HUES48 (cell line): Measurements from ENCODE around the gene KIF20A.
A peak's percentile ranks its signal among the peaks of the same experiment; 100 is the strongest.
"Not testable (repeated sequence)": the region's sequence is repeated elsewhere in the genome, so short reads cannot be mapped to it uniquely, and the experiment has no call there.

Experiments
- H3K27ac ChIP-seq: one replicate; pipeline ENCODE4 v1.7.0; 2013; ENCODE audit warnings: low read depth, low read length, inconsistent platforms
- H3K27me3 ChIP-seq: 2 replicates; pipeline ENCODE4 v1.6.1; 2013; ENCODE audit warnings: mild to moderate bottlenecking, low read length; ENCODE audit not compliant: control insufficient read depth, insufficient read depth
- H3K36me3 ChIP-seq: 2 replicates; pipeline ENCODE4 v1.6.1; 2013; ENCODE audit warnings: low read length; ENCODE audit not compliant: control insufficient read depth, insufficient read depth
- H3K4me1 ChIP-seq: 2 replicates; pipeline ENCODE4 v1.6.1; 2013; ENCODE audit warnings: mild to moderate bottlenecking, low read length; ENCODE audit not compliant: control insufficient read depth, insufficient read depth
- H3K4me3 ChIP-seq: 2 replicates; pipeline ENCODE4 v1.5.1; 2013; ENCODE audit warnings: mild to moderate bottlenecking, low read depth, low read length
- H3K9ac ChIP-seq: 2 replicates; pipeline ENCODE4 v1.6.1; 2013; ENCODE audit warnings: mild to moderate bottlenecking, low read depth, low read length, moderate library complexity
- H3K9me3 ChIP-seq: 2 replicates; pipeline ENCODE4 v1.6.1; 2013; ENCODE audit warnings: low read length; ENCODE audit not compliant: control insufficient read depth, insufficient read depth

KIF20A gene

GRCh38 chr5:138186002-138186447 lies 7.1 kb downstream of the KIF20A start:
- no peak overlapping the region for H3K27ac ChIP-seq
- H3K4me1 ChIP-seq, result no peaks in the 10 kb centered on the region
- no peak overlapping the region for H3K4me3 ChIP-seq
- no peaks in the 10 kb centered on the region for H3K9me3 ChIP-seq
- H3K9ac ChIP-seq, result no peak overlapping the region
- H3K36me3 ChIP-seq, result peaks cover 98% of the 10 kb centered on the region
- no peaks in the 10 kb centered on the region for H3K27me3 ChIP-seq

DNA sequence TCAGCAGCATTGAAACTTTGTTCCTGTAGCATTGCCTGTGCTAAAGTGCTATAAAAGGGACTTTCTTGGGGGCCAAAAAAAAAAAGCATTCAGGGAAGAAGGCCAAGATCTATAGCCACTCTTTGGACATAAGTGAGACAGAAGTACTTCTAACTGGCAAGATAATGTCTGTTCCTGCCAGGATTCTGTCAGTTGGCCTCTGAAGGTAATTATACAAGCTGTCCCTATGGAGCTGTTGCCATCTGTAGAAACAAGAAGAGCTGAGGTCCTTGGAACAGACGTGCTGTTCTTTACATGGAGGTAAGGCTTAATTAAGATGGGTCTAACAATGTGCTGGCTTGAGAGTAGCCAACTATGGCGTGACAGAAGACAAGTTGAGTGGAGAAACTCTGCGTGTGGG lies 9.7 kb downstream of the KIF20A start:
- Histone ChIP-seq H3K4me1 (no peaks in the 10 kb centered on the region), H3K27ac (no peak overlapping the region), H3K4me3 (no peak overlapping the region), H3K9me3 (no peaks in the 10 kb centered on the region), H3K9ac (no peak overlapping the region), H3K27me3 (no peaks in the 10 kb centered on the region), H3K36me3 (peaks cover 94% of the 10 kb centered on the region)

DNA sequence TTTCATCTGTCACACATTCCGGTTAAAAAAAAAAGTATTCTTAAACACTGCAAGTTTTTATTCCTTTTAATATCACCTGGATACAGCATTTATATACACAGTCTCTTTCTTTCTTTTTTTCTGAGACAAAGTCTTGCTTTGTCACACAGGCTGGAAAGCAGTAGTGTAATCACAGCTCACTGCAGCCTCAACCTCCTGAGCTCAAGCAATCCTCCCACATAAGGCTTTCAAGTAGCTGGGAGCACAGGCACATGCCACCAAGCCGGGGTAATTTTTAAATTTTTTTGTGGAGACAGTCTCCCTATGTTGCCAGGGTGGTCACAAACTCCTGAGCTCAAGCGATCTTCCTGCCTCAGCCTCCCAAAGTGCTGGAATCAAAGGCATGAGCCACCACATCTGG lies 13.9 kb downstream of the KIF20A start:
- no peaks in the 10 kb centered on the region for H3K27me3 ChIP-seq
- H3K4me1 ChIP-seq, result no peaks in the 10 kb centered on the region
- peaks cover 82% of the 10 kb centered on the region for H3K36me3 ChIP-seq

GRCh38 chr5:138193859-138194258 lies 14.9 kb downstream of the KIF20A start:
- not testable (repeated sequence) for H3K9ac ChIP-seq, H3K27me3 ChIP-seq, H3K27ac ChIP-seq, H3K9me3 ChIP-seq, H3K4me1 ChIP-seq, H3K4me3 ChIP-seq
- H3K36me3 ChIP-seq, result peaks cover 82% of the 10 kb centered on the region

More for the DNA sequence above, 13.9 kb downstream of the KIF20A start:
- no peaks in the 10 kb centered on the region for H3K9me3 ChIP-seq
- H3K9ac ChIP-seq, result no peak overlapping the region
- H3K4me3 ChIP-seq, result no peak overlapping the region
- no peak overlapping the region for H3K27ac ChIP-seq

DNA sequence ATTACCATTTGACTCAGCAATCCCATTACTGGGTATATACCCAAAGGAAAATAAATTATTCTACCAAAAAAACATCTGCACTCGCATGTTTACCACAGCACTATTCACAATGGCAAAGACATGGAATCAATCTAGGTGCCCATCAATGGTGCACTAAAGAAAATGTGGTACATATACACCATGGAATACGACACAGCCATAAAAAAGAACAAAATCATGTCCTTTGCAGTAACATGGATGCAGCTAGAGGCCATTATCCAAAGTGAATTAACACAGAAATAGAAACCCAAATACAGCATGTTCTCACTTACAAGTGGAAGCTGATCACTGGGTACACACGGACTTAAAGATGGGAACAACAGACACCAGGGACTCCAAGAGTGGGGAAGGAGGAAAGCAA lies 32.1 kb downstream of the KIF20A start:
- H3K36me3 ChIP-seq, result peaks cover 30% of the 10 kb centered on the region
- no peak overlapping the region for H3K27ac ChIP-seq
- no peaks in the 10 kb centered on the region for H3K27me3 ChIP-seq
- 0 out of 2 replicates have a peak, but pooled peaks cover 2% of the 10 kb centered on the region for H3K4me1 ChIP-seq
- H3K9me3 ChIP-seq, result no peaks in the 10 kb centered on the region
- no peak overlapping the region for H3K4me3 ChIP-seq
- no peak overlapping the region for H3K9ac ChIP-seq

GRCh38 chr5:138212828-138213160 lies 33.9 kb downstream of the KIF20A start:
- Histone ChIP-seq H3K27ac (peak overlapping the region; percentile 89), H3K4me3 (peak overlapping the region; percentile 97), H3K9ac (peak overlapping the region; percentile 94), H3K4me1 (0 out of 2 replicates have a peak, but pooled peaks cover 2% of the 10 kb centered on the region), H3K9me3 (no peaks in the 10 kb centered on the region), H3K36me3 (peaks cover 19% of the 10 kb centered on the region), H3K27me3 (no peaks in the 10 kb centered on the region)

DNA sequence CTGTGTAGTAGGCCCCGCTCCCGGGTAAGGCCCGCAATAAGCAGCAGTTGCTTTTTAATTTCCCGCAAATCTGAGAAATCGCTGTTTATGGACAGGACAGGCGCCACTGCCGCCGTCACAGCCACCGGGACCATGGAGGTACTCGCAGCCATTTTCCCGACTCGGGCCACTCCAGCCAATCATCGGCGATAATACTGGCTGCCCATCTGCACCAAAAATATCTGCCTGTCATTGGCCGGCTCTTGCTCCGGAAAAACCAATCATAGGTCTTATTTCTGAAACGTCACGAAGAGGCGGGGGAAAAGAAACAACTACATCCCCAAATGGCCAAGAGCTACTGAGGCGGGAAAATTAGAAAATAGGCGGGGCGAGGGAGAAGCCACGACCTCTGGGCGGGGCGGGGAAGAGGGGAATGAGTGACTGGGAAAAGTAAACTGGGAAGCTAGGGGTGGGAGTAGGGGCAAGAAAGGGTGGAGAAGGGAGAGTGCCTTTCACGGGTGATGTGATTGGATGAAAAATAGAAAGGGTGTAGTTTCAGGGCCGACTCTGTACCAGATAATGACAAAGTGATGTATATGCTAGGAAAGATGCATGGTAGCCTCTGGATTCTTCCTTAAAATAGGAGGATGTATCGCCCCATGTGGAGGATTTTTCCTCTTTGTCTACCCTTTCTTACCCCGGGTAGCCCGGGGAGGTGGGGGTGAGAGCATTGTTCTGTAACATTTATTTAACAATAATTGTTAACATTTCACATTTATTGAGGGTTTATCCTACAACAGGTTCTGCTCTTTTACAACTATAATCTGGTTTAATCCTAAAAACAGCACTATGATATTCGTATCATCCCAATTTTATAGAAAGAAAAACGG lies 34.5 kb downstream of the KIF20A start, which contains the start of gene CDC23:
Gene CDC23, minus strand, starts transcription at position 163 of the 869 bp plus-strand sequence. Its CDS starts 11 bp downstream, at position 152.
- Histone ChIP-seq H3K9ac (peak within 1 kb of the TSS; percentile 94), H3K36me3 (peaks cover 15% of the 10 kb centered on the region), H3K9me3 (no peaks in the 10 kb centered on the region), H3K4me3 (peak within 1 kb of the TSS; percentile 97), H3K27ac (peak within 1 kb of the TSS; percentile 89), H3K4me1 (0 out of 2 replicates have a peak, but pooled peaks cover 2% of the 10 kb centered on the region), H3K27me3 (no peaks in the 10 kb centered on the region)

DNA sequence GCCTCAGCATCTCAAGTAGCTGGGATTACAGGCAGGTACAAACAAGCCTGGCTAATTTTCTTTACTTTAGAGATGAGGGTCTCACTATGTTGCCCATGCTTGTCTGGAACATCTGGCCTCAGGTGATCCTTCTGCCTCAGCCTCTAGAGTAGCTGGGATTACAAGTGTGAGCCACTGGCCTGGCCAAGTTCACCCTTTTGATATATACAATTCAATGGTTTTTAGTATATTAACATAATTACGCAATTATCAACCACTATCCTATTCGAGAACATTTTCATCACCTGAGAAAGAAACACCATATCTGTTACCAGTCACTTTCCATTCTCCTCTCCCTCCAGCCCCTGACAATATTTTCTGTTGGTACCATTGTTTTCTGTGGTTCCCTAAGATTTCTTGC lies 37.9 kb downstream of the KIF20A start:
- H3K9me3 ChIP-seq, result peaks cover 3% of the 10 kb centered on the region; the same call in 1 of the 2 replicates
- 0 out of 2 replicates have a peak, but pooled peaks cover 2% of the 10 kb centered on the region for H3K4me1 ChIP-seq
- no peak overlapping the region for H3K4me3 ChIP-seq
- no peak overlapping the region for H3K27ac ChIP-seq
- H3K9ac ChIP-seq, result no peak overlapping the region
- H3K36me3 ChIP-seq, result no peaks in the 10 kb centered on the region
- no peaks in the 10 kb centered on the region for H3K27me3 ChIP-seq

DNA sequence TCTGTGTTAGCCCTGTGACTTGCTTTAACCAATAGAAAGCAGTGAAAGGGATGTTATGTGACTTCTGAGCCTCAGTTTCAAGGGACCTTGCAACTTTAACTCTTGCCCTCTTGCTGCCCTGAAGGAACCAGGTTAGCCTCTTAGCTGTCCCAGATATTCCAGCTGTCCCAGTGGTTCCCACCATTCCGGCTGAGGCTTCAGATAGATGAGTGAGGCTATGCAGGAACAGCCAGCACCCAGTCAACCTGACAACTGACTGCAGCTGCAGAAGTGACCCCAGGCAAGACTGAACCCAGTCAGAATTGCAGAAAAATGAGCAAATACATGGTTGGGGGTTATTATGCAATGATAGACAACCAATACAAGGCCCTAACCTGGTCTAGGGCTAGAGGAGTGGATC lies 44.6 kb downstream of the KIF20A start:
- H3K4me3 ChIP-seq, result no peak overlapping the region
- no peaks in the 10 kb centered on the region for H3K4me1 ChIP-seq
- no peaks in the 10 kb centered on the region for H3K27me3 ChIP-seq
- no peak overlapping the region for H3K9ac ChIP-seq
- peaks cover 3% of the 10 kb centered on the region; the same call in 1 of the 2 replicates for H3K9me3 ChIP-seq
- no peaks in the 10 kb centered on the region for H3K36me3 ChIP-seq
- no peak overlapping the region for H3K27ac ChIP-seq

- no peaks in the 10 kb centered on the region for H3K9me3 ChIP-seq
- H3K9ac ChIP-seq, result no peak overlapping the region
- no peaks in the 10 kb centered on the region for H3K27me3 ChIP-seq
Observed at GRCh38 chr5:138224712-138225111, 45.8 kb downstream of the KIF20A start.

DNA sequence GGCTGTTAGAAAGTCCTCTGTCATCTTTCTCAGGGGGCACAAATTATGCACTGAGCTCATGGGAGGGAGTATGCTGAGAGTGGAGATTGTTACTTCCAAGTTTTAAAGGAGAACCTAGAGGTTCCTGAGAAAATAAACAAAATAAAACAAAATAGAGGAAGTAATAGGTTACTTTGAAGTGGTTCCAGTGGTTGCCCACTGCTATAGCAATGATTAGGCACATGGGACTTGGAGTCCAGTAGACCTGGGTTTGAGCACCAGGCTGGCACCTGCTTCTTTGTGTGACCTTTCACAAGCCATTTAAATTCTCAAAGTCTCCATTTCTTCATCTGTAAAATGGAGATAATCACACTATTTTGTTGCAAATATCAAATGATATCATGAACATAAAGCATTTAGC lies 48.0 kb downstream of the KIF20A start:
- Histone ChIP-seq H3K36me3 (no peaks in the 10 kb centered on the region), H3K27me3 (no peaks in the 10 kb centered on the region), H3K27ac (no peak overlapping the region), H3K9me3 (no peaks in the 10 kb centered on the region), H3K4me1 (no peaks in the 10 kb centered on the region), H3K9ac (no peak overlapping the region), H3K4me3 (no peak overlapping the region)

More at GRCh38 chr5:138224712-138225111, 45.8 kb downstream of the KIF20A start:
- Histone ChIP-seq H3K27ac (no peak overlapping the region), H3K4me1 (no peaks in the 10 kb centered on the region), H3K36me3 (no peaks in the 10 kb centered on the region), H3K4me3 (no peak overlapping the region)
